Panc1 (cell line): Measurements from ENCODE around the gene CHCHD3.

Experiments used
- SIN3A ChIP-seq: IDR thresholded peaks from 2 replicates; pipeline ENCODE4 v1.6.1; 2012; ENCODE audit warnings: low read depth, mild to moderate bottlenecking, low read length, moderate library complexity, borderline replicate concordance; ENCODE audit not compliant: insufficient read depth
- TF ChIP-seq, protein P1 (sequence below): fragments of 450-650 bp; IDR thresholded peaks from 2 replicates; pipeline ENCODE4 v1.5.1; 2017; ENCODE audit warnings: mild to moderate bottlenecking

DNA sequence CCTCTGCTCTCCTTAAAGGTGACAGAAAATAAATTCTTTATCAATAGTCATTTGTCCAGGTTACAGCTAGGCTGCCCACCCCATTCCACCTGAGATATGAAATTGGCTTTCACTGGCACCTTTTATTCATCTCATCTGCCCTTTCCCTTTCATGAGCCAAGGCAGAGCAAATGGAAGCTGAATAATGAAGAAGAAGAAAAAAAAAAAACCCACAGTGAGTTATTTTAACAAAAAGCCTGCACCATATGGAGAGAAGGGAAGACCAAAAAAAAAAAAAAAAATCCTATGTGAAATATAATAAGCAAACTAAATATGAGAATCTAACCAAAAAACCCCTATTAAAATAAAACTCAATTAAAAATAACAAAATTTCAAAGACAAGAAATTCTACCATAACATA lies 59.2 kb downstream of the CHCHD3 start:
- no peak for TF ChIP-seq SIN3A
- TF ChIP-seq, protein P1, sequence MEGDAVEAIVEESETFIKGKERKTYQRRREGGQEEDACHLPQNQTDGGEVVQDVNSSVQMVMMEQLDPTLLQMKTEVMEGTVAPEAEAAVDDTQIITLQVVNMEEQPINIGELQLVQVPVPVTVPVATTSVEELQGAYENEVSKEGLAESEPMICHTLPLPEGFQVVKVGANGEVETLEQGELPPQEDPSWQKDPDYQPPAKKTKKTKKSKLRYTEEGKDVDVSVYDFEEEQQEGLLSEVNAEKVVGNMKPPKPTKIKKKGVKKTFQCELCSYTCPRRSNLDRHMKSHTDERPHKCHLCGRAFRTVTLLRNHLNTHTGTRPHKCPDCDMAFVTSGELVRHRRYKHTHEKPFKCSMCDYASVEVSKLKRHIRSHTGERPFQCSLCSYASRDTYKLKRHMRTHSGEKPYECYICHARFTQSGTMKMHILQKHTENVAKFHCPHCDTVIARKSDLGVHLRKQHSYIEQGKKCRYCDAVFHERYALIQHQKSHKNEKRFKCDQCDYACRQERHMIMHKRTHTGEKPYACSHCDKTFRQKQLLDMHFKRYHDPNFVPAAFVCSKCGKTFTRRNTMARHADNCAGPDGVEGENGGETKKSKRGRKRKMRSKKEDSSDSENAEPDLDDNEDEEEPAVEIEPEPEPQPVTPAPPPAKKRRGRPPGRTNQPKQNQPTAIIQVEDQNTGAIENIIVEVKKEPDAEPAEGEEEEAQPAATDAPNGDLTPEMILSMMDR, result no peak
